Measurements from ENCODE around the gene ATOH8. TPM values are rescaled to one million over a fixed set of nuclear protein-coding genes. Genes with fewer than 3 reads are reported as not detected.

Gene ATOH8
- total RNA-seq, 1 experiment from 2014 or later: 0.81 TPM

- CTCF ChIA-PET: interaction anchor here (0.6 to 1.9 kb wide), 4 partner anchors 14 to 148 kb away, joined by 3 to 7 read pairs (median 4); no protein-coding TSS in a partner anchor
- ATAC-seq: no peak
- H3K27ac Mint-ChIP-seq: no peak overlapping the region
Measured at GRCh38 chr2:85785027-85785822, 31.4 kb downstream of the ATOH8 start.

More at GRCh38 chr2:85785027-85785822, 31.4 kb downstream of the ATOH8 start:
- POLR2A ChIA-PET: interaction anchor here (0.6 kb wide), 1 partner anchor 28 kb away, joined by 4 read pairs; no protein-coding TSS in a partner anchor
- no peak overlapping the region for H3K4me3 Mint-ChIP-seq
- H3K9me3 Mint-ChIP-seq: no peaks in the 10 kb centered on the region
- peaks cover 5% of the 10 kb centered on the region; the same call in 1 of the 2 replicates for H3K4me1 Mint-ChIP-seq
- TF ChIP-seq STAT6 (CRISPR knock-in tag; conservative IDR thresholded peaks at IDR 0.05; ENCODE audit: low read depth) (no peak), SMAD3 (CRISPR knock-in tag; IDR thresholded peaks at IDR 0.05; ENCODE audit: borderline replicate concordance) (no peak), PRDM15 (CRISPR knock-in tag; IDR thresholded peaks at IDR 0.05) (no peak), ZNF671 (CRISPR knock-in tag; IDR thresholded peaks at IDR 0.05) (no peak), ZNF121 (CRISPR knock-in tag; IDR thresholded peaks at IDR 0.05) (no peak), CREM (CRISPR knock-in tag; IDR thresholded peaks at IDR 0.05) (no peak), ZNF396 (CRISPR knock-in tag; IDR thresholded peaks at IDR 0.05; ENCODE audit: borderline replicate concordance) (no peak), JUN (CRISPR knock-in tag; IDR thresholded peaks at IDR 0.05) (no peak), NFYB (CRISPR knock-in tag; conservative IDR thresholded peaks at IDR 0.05; ENCODE audit: low read depth) (no peak), TCF7 (CRISPR knock-in tag; IDR thresholded peaks at IDR 0.05; ENCODE audit: low read depth) (no peak), E2F4 (CRISPR knock-in tag; IDR thresholded peaks at IDR 0.05; ENCODE audit: borderline replicate concordance, low read depth) (no peak), ATF1 (CRISPR knock-in tag; IDR thresholded peaks at IDR 0.05) (no peak), ZNF317 (CRISPR knock-in tag; IDR thresholded peaks at IDR 0.05; ENCODE audit: borderline replicate concordance, low read depth) (no peak), GRHL2 (CRISPR knock-in tag; IDR thresholded peaks at IDR 0.05; ENCODE audit: insufficient replicate concordance, severe bottlenecking) (no peak), ATF6 (CRISPR knock-in tag; IDR thresholded peaks at IDR 0.05) (no peak), ELF4 (CRISPR knock-in tag; IDR thresholded peaks at IDR 0.05; ENCODE audit: low read depth) (no peak), MXD4 (CRISPR knock-in tag; IDR thresholded peaks at IDR 0.05; ENCODE audit: borderline replicate concordance) (no peak)
- no peaks in the 10 kb centered on the region for H3K36me3 Mint-ChIP-seq
- DNase-seq (ENCODE audit: low spot score): no peak
- H3K27me3 Mint-ChIP-seq (ENCODE audit: low read depth): no peaks in the 10 kb centered on the region
